Endothelial cell of umbilical vein (primary cell): ENCODE measurements around the gene CHI3L1. TPM values are rescaled to one million over a fixed set of nuclear protein-coding genes. Genes with fewer than 3 reads are reported as not detected.

Experiments
- BruUV-seq: library from RNA; stranded (reverse); fragments of 400-500 nt; replicated peaks from 2 replicates; lab custom pipeline; 2021; lab: Mats Ljungman, UMichigan
- CTCF ChIA-PET: fragments of 300-600, 350-600 bp; sonication (Branson Sonifier 250); formaldehyde crosslinking; loops from one replicate; lab custom pipeline; 2021; ENCODE audit warnings: antibody characterized with exemption, inconsistent platforms; lab: Charles Lee
- POLR2A ChIA-PET: fragments of 300-600, 350-600 bp; sonication (Branson Sonifier 250); formaldehyde crosslinking; loops from one replicate; lab custom pipeline; 2021; ENCODE audit warnings: antibody characterized with exemption, inconsistent platforms; lab: Charles Lee
- DNase-seq: peaks from one replicate; pipeline ENCODE4 v3.0.0-alpha.2; 2011; ENCODE audit warnings: low read depth, low spot score
- FAIRE-seq: peaks from 2 replicates; lab custom pipeline; 2011; peaks lifted over from hg19 to GRCh38; lab: Jason Lieb, UNC
- H2AFZ ChIP-seq: 2 replicates; pipeline ENCODE4 v1.6.0; 2012; ENCODE audit warnings: low read depth, low read length, control low read depth, inconsistent platforms
- H3K27ac ChIP-seq: 2 replicates; pipeline ENCODE4 v1.5.1; 2011; ENCODE audit warnings: low read depth, mild to moderate bottlenecking, control low read depth, low read length, moderate library complexity; ENCODE audit not compliant: insufficient read depth
- H3K27me3 ChIP-seq, 2 experiments: 2 replicates each; pipeline versions ENCODE4 v1.6.0 to v1.6.1; 2011; ENCODE audit warnings: low read length in 2 of 2, mixed read lengths in 1 of 2; ENCODE audit not compliant: control insufficient read depth in 2 of 2, insufficient read depth in 2 of 2
- H3K36me3 ChIP-seq, 2 experiments: 2 replicates in 1 of 2; 3 replicates in 1 of 2; pipeline ENCODE4 v1.5.1; 2011; ENCODE audit warnings: low read length in 2 of 2, mild to moderate bottlenecking in 1 of 2, moderate library complexity in 1 of 2; ENCODE audit not compliant: control insufficient read depth in 2 of 2, insufficient read depth in 2 of 2; ENCODE audit errors: extremely low read depth in 1 of 2
- H3K4me1 ChIP-seq: 3 replicates; pipeline ENCODE4 v1.5.1; 2011; ENCODE audit warnings: mild to moderate bottlenecking, low read length; ENCODE audit not compliant: control insufficient read depth, insufficient read depth; ENCODE audit errors: extremely low read depth
- H3K4me2 ChIP-seq: 2 replicates; pipeline ENCODE4 v1.6.1; 2011; ENCODE audit warnings: low read length, control low read depth, mixed read lengths; ENCODE audit not compliant: insufficient read depth
- H3K4me3 ChIP-seq, 3 experiments: fragments of 200-600 bp in 1 of 3; sonication (generic), shearing (Covaris generic) in 1 of 3; replicated peaks in 1 of 3; 2 replicates each; pipeline ENCODE4 v1.5.1; 2011 to 2016; ENCODE audit warnings: control low read depth in 3 of 3, low read length in 3 of 3, mild to moderate bottlenecking in 2 of 3, inconsistent platforms in 1 of 3, low read depth in 1 of 3, moderate library complexity in 1 of 3; ENCODE audit not compliant: insufficient read depth in 1 of 3
- H3K79me2 ChIP-seq: 2 replicates; pipeline ENCODE4 v1.6.0; 2012; ENCODE audit warnings: low read length, inconsistent platforms; ENCODE audit not compliant: control insufficient read depth, insufficient read depth
- H3K9ac ChIP-seq: replicated peaks from 2 replicates; pipeline ENCODE3; 2011; ENCODE audit warnings: low read length, control low read depth; ENCODE audit not compliant: insufficient read depth; ENCODE audit errors: extremely low read depth
- H3K9me1 ChIP-seq: replicated peaks from 3 replicates; pipeline ENCODE4 v1.6.0; 2011; ENCODE audit warnings: mild to moderate bottlenecking, low read length; ENCODE audit not compliant: control insufficient read depth, insufficient read depth; ENCODE audit errors: extremely low read depth
- H3K9me3 ChIP-seq: replicated peaks from 2 replicates; pipeline ENCODE4 v1.5.1; 2012; ENCODE audit warnings: low read length, inconsistent platforms; ENCODE audit not compliant: control insufficient read depth, insufficient read depth
- H4K20me1 ChIP-seq: replicated peaks from 2 replicates; pipeline ENCODE3; 2011; ENCODE audit warnings: mild to moderate bottlenecking, low read length; ENCODE audit not compliant: control insufficient read depth, insufficient read depth; ENCODE audit errors: extremely low read depth
- CTCF ChIP-seq, 2 donors: IDR thresholded peaks; 1 replicate in 1 of 2; 2 replicates in 1 of 2; pipeline ENCODE4 v1.5.1; 2011; ENCODE audit warnings: low read length in 2 of 2, mild to moderate bottlenecking in 2 of 2, moderate library complexity in 2 of 2, control low read depth in 1 of 2, inconsistent platforms in 1 of 2, low read depth in 1 of 2; ENCODE audit not compliant: insufficient read depth in 1 of 2; ENCODE audit errors: extremely low read depth in 1 of 2
- EZH2 ChIP-seq: IDR thresholded peaks from 2 replicates; pipeline ENCODE4 v1.6.1; 2012; ENCODE audit warnings: borderline replicate concordance, low read depth, mild to moderate bottlenecking, moderate library complexity, low read length, inconsistent platforms; ENCODE audit not compliant: severe bottlenecking
- FOS ChIP-seq: IDR thresholded peaks from 2 replicates; pipeline ENCODE4 v1.6.1; 2011; ENCODE audit warnings: mild to moderate bottlenecking, low read length, moderate library complexity, borderline replicate concordance; ENCODE audit not compliant: insufficient read depth
- GATA2 ChIP-seq: IDR thresholded peaks from 2 replicates; pipeline ENCODE4 v1.7.0; 2011; ENCODE audit warnings: low read depth, mild to moderate bottlenecking, moderate library complexity, mixed read lengths, low read length; ENCODE audit not compliant: insufficient read length, insufficient read depth
- JUN ChIP-seq: IDR thresholded peaks from 2 replicates; pipeline ENCODE4 v1.6.1; 2011; ENCODE audit warnings: borderline replicate concordance, low read depth; ENCODE audit not compliant: insufficient read length, insufficient read depth
- MAX ChIP-seq: IDR thresholded peaks from 2 replicates; pipeline ENCODE4 v1.6.1; 2011; ENCODE audit not compliant: insufficient read depth, insufficient read length
- MYC ChIP-seq: IDR thresholded peaks from one replicate; pipeline ENCODE4 v1.6.1; 2011; ENCODE audit warnings: mild to moderate bottlenecking, low read depth, low read length
- POLR2A ChIP-seq: IDR thresholded peaks from 2 replicates; pipeline ENCODE4 v1.6.1; 2012; ENCODE audit warnings: low read depth, mild to moderate bottlenecking, control low read depth, low read length
- POLR2AphosphoS5 ChIP-seq: IDR thresholded peaks from 2 replicates; pipeline ENCODE4 v1.6.1; 2012; ENCODE audit warnings: low read depth, mild to moderate bottlenecking, control low read depth, low read length, moderate library complexity; ENCODE audit not compliant: insufficient read depth
- dilution Hi-C: fragments of 300-500 bp; cut with MboI; formaldehyde crosslinking; loops from one replicate; pipeline ENCODE4 v1.15.0; 2019; ENCODE audit warnings: low sequenced_read_pairs; ENCODE audit not compliant: extremely low pct_ligation_motif_present
- intact Hi-C: fragments of 100-400 bp; cut with micrococcal nuclease; formaldehyde crosslinking; loops from one replicate; pipeline ENCODE4 v1.10.0; 2022
- polyA plus RNA-seq, 4 experiments: library from polyadenylated mRNA; depleted of rRNA in 3 of 4; stranded (reverse) in 3 of 4; unstranded in 1 of 4; fragments of >200 nt; gene quantifications; 2 replicates each; pipeline versions ENCODE4 v1.2.1 to v1.2.3, GENCODE V29; 2011 to 2012; ENCODE audit warnings: missing spikeins in 1 of 4
- total RNA-seq: library from RNA; stranded (reverse); gene quantifications from 2 replicates; pipeline ENCODE4 v1.2.3, GENCODE V29; 2021

Gene CHI3L1
- total and polyA plus RNA-seq, 2 donors (not counting 3 experiments of a cell fraction or from before 2014, with no cell fraction given) = not detected

- no peak for FAIRE-seq
- TF ChIP-seq MAX (no peak), JUN (no peak), CTCF (IDR thresholded peaks at IDR 0.05; ENCODE audit: extremely low read depth in 1 of 2, insufficient read depth in 1 of 2, low read depth in 1 of 2, low read length in 2 of 2) (no peak), FOS (no peak)
- H3K4me1 ChIP-seq = no peaks in the 10 kb centered on the region
- no peak for DNase-seq
- POLR2A ChIA-PET = interaction anchor here (0.7 kb wide), 1 partner anchor 14 kb away, joined by 4 read pairs; the partner anchor contains the start of gene MYBPH
- H3K4me3 ChIP-seq = no peak overlapping the region
- CTCF ChIA-PET = interaction anchor here (0.8 to 2.0 kb wide), 3 partner anchors 11 to 44 kb away, joined by 4 to 7 read pairs (median 4); no protein-coding TSS in a partner anchor
- no peaks in the 10 kb centered on the region for H4K20me1 ChIP-seq
- H2AFZ ChIP-seq = no peak overlapping the region
- no peaks in the 10 kb centered on the region for H3K36me3 ChIP-seq
- dilution Hi-C loops (no loop called here), intact Hi-C loops (no loop called here)
- BruUV-seq = no TSS peak
- H3K4me2 ChIP-seq = no peak overlapping the region
- no peaks in the 10 kb centered on the region for H3K9me1 ChIP-seq
- no peak overlapping the region for H3K27ac ChIP-seq
- H3K27me3 ChIP-seq = peaks cover 8 to 26% of the 10 kb centered on the region in 2 experiments
- H3K79me2 ChIP-seq = no peaks in the 10 kb centered on the region
- H3K9ac ChIP-seq = no peak overlapping the region
- H3K9me3 ChIP-seq = no peaks in the 10 kb centered on the region
Observed at GRCh38 chr1:203161175-203161574, 25.3 kb downstream of the CHI3L1 start.

- ChIA-PET CTCF (interaction anchor here (2.9 kb wide), 1 partner anchor 13 kb away, joined by 15 read pairs; no protein-coding TSS in a partner anchor), POLR2A (no interaction called here)
- Histone ChIP-seq H3K9ac (no peak overlapping the region), H3K9me1 (no peaks in the 10 kb centered on the region), H3K4me3 (no peak overlapping the region), H3K4me1 (no peaks in the 10 kb centered on the region), H2AFZ (no peak overlapping the region), H3K27me3 (peaks cover 8 to 28% of the 10 kb centered on the region in 2 experiments), H3K9me3 (no peaks in the 10 kb centered on the region), H3K79me2 (no peaks in the 10 kb centered on the region), H4K20me1 (no peaks in the 10 kb centered on the region), H3K36me3 (no peaks in the 10 kb centered on the region), H3K27ac (no peak overlapping the region), H3K4me2 (no peak overlapping the region)
- no peak for FAIRE-seq
- BruUV-seq = no TSS peak
- intact Hi-C loops (no loop called here), dilution Hi-C loops (no loop called here)
- TF ChIP-seq MYC = no peak
- no peak for TF ChIP-seq POLR2A
- no peak for TF ChIP-seq MAX
- no peak for TF ChIP-seq GATA2
- TF ChIP-seq FOS = no peak
- TF ChIP-seq EZH2 = no peak
- TF ChIP-seq JUN = no peak
- TF ChIP-seq CTCF (IDR thresholded peaks at IDR 0.05; ENCODE audit: extremely low read depth in 1 of 2, insufficient read depth in 1 of 2, low read depth in 1 of 2, low read length in 2 of 2) = no peak
- TF ChIP-seq POLR2AphosphoS5 = no peak
- no peak for DNase-seq
Observed at GRCh38 chr1:203159844-203160243, 26.7 kb downstream of the CHI3L1 start.
